Dendritic cell treated with granulocyte-macrophage colony-stimulating factor and Interleukin-4, amounts not matched to agents 40 ng/mL and 50 ng/mL, for 4 days (primary cell): Measurements from ENCODE around the gene HS6ST1.

Experiments used
- H3K27ac Mint-ChIP-seq: one replicate; pipeline ENCODE4 v1.8.0; 2022; ENCODE audit warnings: mild to moderate bottlenecking, mixed read lengths
- H3K27me3 Mint-ChIP-seq: one replicate; pipeline ENCODE4 v1.8.0; 2022; ENCODE audit warnings: mild to moderate bottlenecking, mixed read lengths
- H3K36me3 Mint-ChIP-seq: one replicate; pipeline ENCODE4 v1.8.0; 2022; ENCODE audit warnings: low read depth, mixed read lengths
- H3K4me1 Mint-ChIP-seq: one replicate; pipeline ENCODE4 v1.8.0; 2022; ENCODE audit warnings: low read depth, mixed read lengths
- H3K4me3 Mint-ChIP-seq: one replicate; pipeline ENCODE4 v1.8.0; 2022; ENCODE audit warnings: mild to moderate bottlenecking, moderate library complexity, mixed read lengths
- H3K9me3 Mint-ChIP-seq: one replicate; pipeline ENCODE4 v1.8.0; 2022; ENCODE audit warnings: mixed read lengths
- intact Hi-C: fragments of 100-400 bp; cut with micrococcal nuclease; formaldehyde crosslinking; loops from one replicate; pipeline ENCODE4 v1.15.0; 2022

Gene HS6ST1

GRCh38 chr2:128358941-128359731, 40.5 kb upstream of the HS6ST1 start:
- Mint-ChIP-seq H3K9me3 (no peaks in the 10 kb centered on the region), H3K36me3 (no peaks in the 10 kb centered on the region), H3K4me1 (no peaks in the 10 kb centered on the region), H3K27ac (no peak overlapping the region), H3K4me3 (no peak overlapping the region), H3K27me3 (peaks cover 2% of the 10 kb centered on the region)
- intact Hi-C loops: no loop called here

- Mint-ChIP-seq H3K27ac (no peak overlapping the region), H3K36me3 (no peaks in the 10 kb centered on the region), H3K9me3 (no peaks in the 10 kb centered on the region), H3K27me3 (peaks cover 2% of the 10 kb centered on the region), H3K4me3 (no peak overlapping the region), H3K4me1 (no peaks in the 10 kb centered on the region)
- intact Hi-C loops: no loop called here
These were observed 39.1 kb upstream of the HS6ST1 start for GRCh38 chr2:128357506-128358370.

- H3K4me1 Mint-ChIP-seq: no peaks in the 10 kb centered on the region
- H3K4me3 Mint-ChIP-seq: no peak overlapping the region
- no peak overlapping the region for H3K27ac Mint-ChIP-seq
- intact Hi-C loops: no loop called here
- H3K36me3 Mint-ChIP-seq: no peaks in the 10 kb centered on the region
- H3K9me3 Mint-ChIP-seq: peaks cover 9% of the 10 kb centered on the region
- H3K27me3 Mint-ChIP-seq: peaks cover 2% of the 10 kb centered on the region
These were observed 37.5 kb upstream of the HS6ST1 start for GRCh38 chr2:128356127-128356526.

- Mint-ChIP-seq H3K27ac (no peak overlapping the region), H3K9me3 (peaks cover 9% of the 10 kb centered on the region), H3K4me3 (no peak overlapping the region), H3K4me1 (no peaks in the 10 kb centered on the region), H3K27me3 (peaks cover 2% of the 10 kb centered on the region), H3K36me3 (no peaks in the 10 kb centered on the region)
- intact Hi-C loops: no loop called here
These were observed 36.2 kb upstream of the HS6ST1 start for GRCh38 chr2:128354726-128355470.

- H3K36me3 Mint-ChIP-seq: no peaks in the 10 kb centered on the region
- H3K9me3 Mint-ChIP-seq: peaks cover 9% of the 10 kb centered on the region
- H3K4me3 Mint-ChIP-seq: no peak overlapping the region
- no peaks in the 10 kb centered on the region for H3K4me1 Mint-ChIP-seq
- H3K27ac Mint-ChIP-seq: no peak overlapping the region
- H3K27me3 Mint-ChIP-seq: peaks cover 2% of the 10 kb centered on the region
- intact Hi-C loops: no loop called here
These were observed 35.5 kb upstream of the HS6ST1 start for GRCh38 chr2:128354161-128354560.

GRCh38 chr2:128350736-128351135, 32.1 kb upstream of the HS6ST1 start:
- peaks cover 3% of the 10 kb centered on the region for H3K27me3 Mint-ChIP-seq
- intact Hi-C loops: no loop called here
- H3K9me3 Mint-ChIP-seq: peaks cover 9% of the 10 kb centered on the region
- no peaks in the 10 kb centered on the region for H3K36me3 Mint-ChIP-seq
- H3K27ac Mint-ChIP-seq: no peak overlapping the region
- no peak overlapping the region for H3K4me3 Mint-ChIP-seq
- no peaks in the 10 kb centered on the region for H3K4me1 Mint-ChIP-seq

GRCh38 chr2:128348701-128349100, 30.0 kb upstream of the HS6ST1 start:
- intact Hi-C loops: no loop called here
- H3K36me3 Mint-ChIP-seq: no peaks in the 10 kb centered on the region
- H3K4me1 Mint-ChIP-seq: no peaks in the 10 kb centered on the region
- peaks cover 9% of the 10 kb centered on the region for H3K9me3 Mint-ChIP-seq
- no peak overlapping the region for H3K4me3 Mint-ChIP-seq
- peaks cover 3% of the 10 kb centered on the region for H3K27me3 Mint-ChIP-seq
- no peak overlapping the region for H3K27ac Mint-ChIP-seq

- H3K27ac Mint-ChIP-seq: no peak overlapping the region
- intact Hi-C loops: no loop called here
- H3K9me3 Mint-ChIP-seq: peaks cover 9% of the 10 kb centered on the region
- no peaks in the 10 kb centered on the region for H3K36me3 Mint-ChIP-seq
- no peaks in the 10 kb centered on the region for H3K4me1 Mint-ChIP-seq
- no peak overlapping the region for H3K4me3 Mint-ChIP-seq
- peaks cover 3% of the 10 kb centered on the region for H3K27me3 Mint-ChIP-seq
These were observed 29.3 kb upstream of the HS6ST1 start for GRCh38 chr2:128347701-128348539.

GRCh38 chr2:128347171-128347558, 28.5 kb upstream of the HS6ST1 start:
- intact Hi-C loops: no loop called here
- Mint-ChIP-seq H3K4me1 (no peaks in the 10 kb centered on the region), H3K27me3 (peaks cover 3% of the 10 kb centered on the region), H3K36me3 (no peaks in the 10 kb centered on the region), H3K27ac (no peak overlapping the region), H3K9me3 (peaks cover 12% of the 10 kb centered on the region), H3K4me3 (no peak overlapping the region)

- Mint-ChIP-seq H3K36me3 (no peaks in the 10 kb centered on the region), H3K4me3 (no peak overlapping the region), H3K27ac (no peak overlapping the region), H3K9me3 (peaks cover 13% of the 10 kb centered on the region), H3K4me1 (no peaks in the 10 kb centered on the region), H3K27me3 (peaks cover 3% of the 10 kb centered on the region)
- intact Hi-C loops: no loop called here
These were observed 27.9 kb upstream of the HS6ST1 start for GRCh38 chr2:128346291-128347170.

GRCh38 chr2:128345436-128346165, 26.9 kb upstream of the HS6ST1 start:
- no peaks in the 10 kb centered on the region for H3K36me3 Mint-ChIP-seq
- intact Hi-C loops: no loop called here
- no peak overlapping the region for H3K27ac Mint-ChIP-seq
- H3K27me3 Mint-ChIP-seq: peaks cover 3% of the 10 kb centered on the region
- H3K4me1 Mint-ChIP-seq: no peaks in the 10 kb centered on the region
- H3K9me3 Mint-ChIP-seq: peaks cover 18% of the 10 kb centered on the region
- no peak overlapping the region for H3K4me3 Mint-ChIP-seq

- Mint-ChIP-seq H3K27ac (no peak overlapping the region), H3K27me3 (peaks cover 3% of the 10 kb centered on the region), H3K4me1 (no peaks in the 10 kb centered on the region), H3K36me3 (no peaks in the 10 kb centered on the region), H3K9me3 (peaks cover 28% of the 10 kb centered on the region), H3K4me3 (no peak overlapping the region)
- intact Hi-C loops: no loop called here
These were observed 25.4 kb upstream of the HS6ST1 start for GRCh38 chr2:128344101-128344500.
